SK-N-SH (cell line): ENCODE measurements around the gene ATP6V0A1.

Experiments used
- ELF1 ChIP-seq: IDR thresholded peaks from 2 replicates; pipeline ENCODE4 v1.4.0; 2012
- EP300 ChIP-seq, 2 experiments: IDR thresholded peaks; 2 replicates each; pipeline versions ENCODE4 v1.4.0 to v1.6.1; 2012; ENCODE audit warnings: borderline replicate concordance in 1 of 2, low read depth in 1 of 2, low read length in 1 of 2
- FOSL2 ChIP-seq: IDR thresholded peaks from 2 replicates; pipeline ENCODE4 v1.4.0; 2012; ENCODE audit warnings: low read depth, mild to moderate bottlenecking, moderate library complexity, borderline replicate concordance
- FOXJ3 ChIP-seq: sonication (generic); formaldehyde crosslinking; IDR thresholded peaks from 2 replicates; pipeline ENCODE4 v1.5.1; 2020; ENCODE audit warnings: mild to moderate bottlenecking, missing genetic modification reagents
- POLR2AphosphoS5 ChIP-seq: IDR thresholded peaks from 2 replicates; pipeline ENCODE4 v1.6.1; 2012; ENCODE audit warnings: low read depth, low read length
- RAD21 ChIP-seq: IDR thresholded peaks from 2 replicates; pipeline ENCODE4 v1.6.1; 2012; ENCODE audit warnings: mild to moderate bottlenecking, low read length
- RFX5 ChIP-seq: IDR thresholded peaks from 2 replicates; pipeline ENCODE4 v1.6.1; 2012; ENCODE audit warnings: mild to moderate bottlenecking, improper control_type of control experiment, low read length
- SMC3 ChIP-seq: IDR thresholded peaks from 2 replicates; pipeline ENCODE4 v1.6.1; 2012; ENCODE audit warnings: low read depth, low read length, improper control_type of control experiment
- TCF12 ChIP-seq: IDR thresholded peaks from 2 replicates; pipeline ENCODE4 v1.4.0; 2012
- TEAD4 ChIP-seq: IDR thresholded peaks from 2 replicates; pipeline ENCODE4 v1.4.0; 2012; ENCODE audit warnings: mild to moderate bottlenecking, borderline replicate concordance; ENCODE audit not compliant: insufficient read depth
- TF ChIP-seq, protein P1 (sequence below): fragments of 200-600 bp; sonication (generic); IDR thresholded peaks from 2 replicates; pipeline ENCODE4 v1.6.1; 2017; ENCODE audit warnings: antibody characterized with exemption, mild to moderate bottlenecking, moderate library complexity
- TF ChIP-seq, protein P2 (sequence below): IDR thresholded peaks from 2 replicates; pipeline ENCODE4 v1.4.0; 2012; ENCODE audit warnings: low read depth

DNA sequence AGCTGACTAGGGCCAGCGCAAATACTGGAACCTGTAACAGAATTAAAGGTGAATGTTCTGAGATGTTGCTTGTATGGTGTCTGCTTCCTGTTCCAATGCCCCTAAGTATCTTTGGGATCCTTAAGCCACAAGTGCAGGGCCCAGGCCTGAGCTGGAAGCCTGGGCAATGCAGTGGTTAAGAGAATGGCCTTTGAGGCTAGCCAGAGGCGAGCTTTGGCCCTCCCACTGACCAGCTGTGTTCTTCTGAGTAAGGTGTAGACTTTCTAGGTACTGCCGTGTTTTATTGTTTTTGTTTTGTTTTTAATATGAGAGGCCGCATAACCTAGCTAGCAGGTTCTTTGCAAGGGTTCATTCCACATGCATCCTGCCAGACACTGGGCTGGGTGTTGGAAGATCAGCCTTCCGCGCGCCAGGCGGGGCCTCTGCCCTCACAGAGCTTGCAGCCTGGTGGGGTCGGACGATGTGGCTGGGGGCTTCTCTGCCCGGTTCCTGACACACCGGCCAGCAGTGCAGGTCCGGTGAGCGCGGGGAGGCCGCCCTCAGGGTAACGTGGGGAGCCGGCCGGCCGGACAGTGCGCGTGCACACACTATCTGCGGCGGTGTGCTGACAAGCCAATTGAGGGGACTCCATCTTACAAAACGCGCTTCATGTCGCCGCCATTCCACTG is 107.7 kb downstream of the ATP6V0A1 start:
- TF ChIP-seq FOXJ3 (CRISPR knock-in tag) (no peak), POLR2AphosphoS5 (no peak), EP300 (IDR thresholded peaks at IDR 0.05; ENCODE audit: borderline replicate concordance in 1 of 2, low read depth in 1 of 2, low read length in 1 of 2) (no peak), TEAD4 (no peak), ELF1 (no peak), RFX5 (no peak), FOSL2 (no peak), RAD21 (no peak), TCF12 (no peak), SMC3 (no peak)
- TF ChIP-seq, protein P1, sequence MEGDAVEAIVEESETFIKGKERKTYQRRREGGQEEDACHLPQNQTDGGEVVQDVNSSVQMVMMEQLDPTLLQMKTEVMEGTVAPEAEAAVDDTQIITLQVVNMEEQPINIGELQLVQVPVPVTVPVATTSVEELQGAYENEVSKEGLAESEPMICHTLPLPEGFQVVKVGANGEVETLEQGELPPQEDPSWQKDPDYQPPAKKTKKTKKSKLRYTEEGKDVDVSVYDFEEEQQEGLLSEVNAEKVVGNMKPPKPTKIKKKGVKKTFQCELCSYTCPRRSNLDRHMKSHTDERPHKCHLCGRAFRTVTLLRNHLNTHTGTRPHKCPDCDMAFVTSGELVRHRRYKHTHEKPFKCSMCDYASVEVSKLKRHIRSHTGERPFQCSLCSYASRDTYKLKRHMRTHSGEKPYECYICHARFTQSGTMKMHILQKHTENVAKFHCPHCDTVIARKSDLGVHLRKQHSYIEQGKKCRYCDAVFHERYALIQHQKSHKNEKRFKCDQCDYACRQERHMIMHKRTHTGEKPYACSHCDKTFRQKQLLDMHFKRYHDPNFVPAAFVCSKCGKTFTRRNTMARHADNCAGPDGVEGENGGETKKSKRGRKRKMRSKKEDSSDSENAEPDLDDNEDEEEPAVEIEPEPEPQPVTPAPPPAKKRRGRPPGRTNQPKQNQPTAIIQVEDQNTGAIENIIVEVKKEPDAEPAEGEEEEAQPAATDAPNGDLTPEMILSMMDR, result no peak
- TF ChIP-seq, protein P2, sequence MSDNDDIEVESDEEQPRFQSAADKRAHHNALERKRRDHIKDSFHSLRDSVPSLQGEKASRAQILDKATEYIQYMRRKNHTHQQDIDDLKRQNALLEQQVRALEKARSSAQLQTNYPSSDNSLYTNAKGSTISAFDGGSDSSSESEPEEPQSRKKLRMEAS, result no peak
